ENCODE measurements around the gene ANKRD28.

GRCh38 chr3:15637131-15637951 lies 160.4 kb downstream of the ANKRD28 start:
- TF ChIP-seq POLR2A (IDR thresholded peaks at IDR 0.05; ENCODE audit: control extremely low read depth in 1 of 2, low read depth in 2 of 2, low read length in 2 of 2) (no peak), MAX (IDR thresholded peaks at IDR 0.05) (no peak), CTCF (IDR thresholded peaks at IDR 0.05; ENCODE audit: control extremely low read depth in 1 of 3, insufficient read depth in 1 of 3, low read depth in 1 of 3, low read length in 3 of 3) (no peak), SIN3A (conservative IDR thresholded peaks at IDR 0.05 in 1 of 2, IDR thresholded peaks at IDR 0.05 in 1 of 2; ENCODE audit: low read depth in 1 of 2, low read length in 2 of 2) (no peak)
